HG02623 (cell line): ENCODE measurements around the gene GCNT2.
"Not testable (repeated sequence)": the region's sequence is repeated elsewhere in the genome, so short reads cannot be mapped to it uniquely, and the experiment has no call there.

ENCODE experiments used
- ATAC-seq: cut with Tn5 transposase; IDR thresholded peaks from one replicate; pipeline ENCODE4 v1.9.1; 2021; ENCODE audit warnings: moderate library complexity; ENCODE audit not compliant: unreplicated experiment

The GCNT2 gene

GRCh38 chr6:10577112-10577511 is 56.0 kb downstream of the GCNT2 start:
- no peak for ATAC-seq

- no peak for ATAC-seq
Observed at GRCh38 chr6:10578723-10579122, 57.6 kb downstream of the GCNT2 start.

- ATAC-seq: no peak
Observed at GRCh38 chr6:10579803-10580202, 58.7 kb downstream of the GCNT2 start.

- ATAC-seq: no peak
Observed at GRCh38 chr6:10580570-10580969, 59.4 kb downstream of the GCNT2 start.

GRCh38 chr6:10581402-10581801 is 60.3 kb downstream of the GCNT2 start:
- not testable (repeated sequence) for ATAC-seq

- ATAC-seq: no peak
Observed at GRCh38 chr6:10582774-10583508, 61.8 kb downstream of the GCNT2 start.

- ATAC-seq: no peak
Observed at GRCh38 chr6:10583509-10583901, 62.4 kb downstream of the GCNT2 start.

GRCh38 chr6:10584607-10585006 is 63.5 kb downstream of the GCNT2 start:
- ATAC-seq: no peak

- no peak for ATAC-seq
Observed at GRCh38 chr6:10585209-10585845, 64.2 kb downstream of the GCNT2 start.

- no peak for ATAC-seq
Observed at GRCh38 chr6:10586302-10586701, 65.2 kb downstream of the GCNT2 start.

- ATAC-seq: no peak
Observed at GRCh38 chr6:10587656-10588406, 66.7 kb downstream of the GCNT2 start.

GRCh38 chr6:10588562-10589428 is 67.6 kb downstream of the GCNT2 start:
- ATAC-seq: no peak

- no peak for ATAC-seq
Observed at GRCh38 chr6:10589429-10589727, 68.2 kb downstream of the GCNT2 start.

GRCh38 chr6:10589983-10590382 is 68.8 kb downstream of the GCNT2 start:
- ATAC-seq: no peak

- no peak for ATAC-seq
Observed at GRCh38 chr6:10591422-10592160, 70.4 kb downstream of the GCNT2 start.

GRCh38 chr6:10595731-10596664 is 74.8 kb downstream of the GCNT2 start:
- no peak for ATAC-seq

- no peak for ATAC-seq
Observed at GRCh38 chr6:10597499-10598001, 76.4 kb downstream of the GCNT2 start.

GRCh38 chr6:10598084-10598960 is 77.2 kb downstream of the GCNT2 start:
- no peak for ATAC-seq
